Measurements from ENCODE around the gene RFPL2.

Gene RFPL2

GRCh38 chr22:32204856-32205722, at the start of gene RFPL2:
TSS of gene RFPL2 (minus strand) at chr22:32205073. CDS start at chr22:32202451, 2,622 bp downstream.
- DNase-seq (ENCODE audit: extremely low spot score): peak; percentile 85
- POLR2A ChIA-PET: interaction anchor here (1.0 to 2.5 kb wide), 7 partner anchors 9 to 269 kb away, joined by 3 to 6 read pairs (median 4); partner anchors contain the start of genes C22orf42 and FBXO7
- TF ChIP-seq L3MBTL2 (conservative IDR thresholded peaks at IDR 0.05) (peak; percentile 70), ARNT (IDR thresholded peaks at IDR 0.05) (no peak)
- CTCF ChIA-PET: interaction anchor here (1.0 to 1.2 kb wide), 3 partner anchors 60 to 101 kb away, joined by 3 to 5 read pairs (median 3); no protein-coding TSS in a partner anchor

GRCh38 chr22:32249231-32249630, 44.4 kb upstream of the RFPL2 start:
- TF ChIP-seq SUZ12 (IDR thresholded peaks at IDR 0.05) (no peak), HDGF (IDR thresholded peaks at IDR 0.05; ENCODE audit: borderline replicate concordance) (no peak), NFRKB (IDR thresholded peaks at IDR 0.05) (no peak), TARDBP (IDR thresholded peaks at IDR 0.05) (no peak), CTBP1 (IDR thresholded peaks at IDR 0.05; ENCODE audit: borderline replicate concordance) (no peak), FOXA1 (IDR thresholded peaks at IDR 0.05) (no peak), FOXK2 (IDR thresholded peaks at IDR 0.05) (no peak), FOXM1 (IDR thresholded peaks at IDR 0.05; ENCODE audit: borderline replicate concordance) (no peak), LEF1 (IDR thresholded peaks at IDR 0.05; ENCODE audit: borderline replicate concordance) (no peak)
- CTCF ChIA-PET: no interaction called here
- no peak for DNase-seq (ENCODE audit: extremely low spot score)
- POLR2A ChIA-PET: no interaction called here

- no peak for DNase-seq (ENCODE audit: extremely low spot score)
- ChIA-PET POLR2A (no interaction called here), CTCF (no interaction called here)
- TF ChIP-seq, protein P1, sequence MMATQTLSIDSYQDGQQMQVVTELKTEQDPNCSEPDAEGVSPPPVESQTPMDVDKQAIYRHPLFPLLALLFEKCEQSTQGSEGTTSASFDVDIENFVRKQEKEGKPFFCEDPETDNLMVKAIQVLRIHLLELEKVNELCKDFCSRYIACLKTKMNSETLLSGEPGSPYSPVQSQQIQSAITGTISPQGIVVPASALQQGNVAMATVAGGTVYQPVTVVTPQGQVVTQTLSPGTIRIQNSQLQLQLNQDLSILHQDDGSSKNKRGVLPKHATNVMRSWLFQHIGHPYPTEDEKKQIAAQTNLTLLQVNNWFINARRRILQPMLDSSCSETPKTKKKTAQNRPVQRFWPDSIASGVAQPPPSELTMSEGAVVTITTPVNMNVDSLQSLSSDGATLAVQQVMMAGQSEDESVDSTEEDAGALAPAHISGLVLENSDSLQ (IDR thresholded peaks at IDR 0.05): no peak
- no peak for TF ChIP-seq FOXK2 (IDR thresholded peaks at IDR 0.05)
- TF ChIP-seq CTBP1 (IDR thresholded peaks at IDR 0.05; ENCODE audit: borderline replicate concordance): no peak
- TF ChIP-seq TARDBP (IDR thresholded peaks at IDR 0.05): no peak
- no peak for TF ChIP-seq ARNT (IDR thresholded peaks at IDR 0.05)
- no peak for TF ChIP-seq L3MBTL2 (conservative IDR thresholded peaks at IDR 0.05)
- no peak for TF ChIP-seq HDGF (IDR thresholded peaks at IDR 0.05; ENCODE audit: borderline replicate concordance)
- no peak for TF ChIP-seq SP1 (IDR thresholded peaks at IDR 0.05)
- TF ChIP-seq BHLHE40 (IDR thresholded peaks at IDR 0.05; ENCODE audit: borderline replicate concordance): no peak
- TF ChIP-seq ELF4 (IDR thresholded peaks at IDR 0.05): no peak
- TF ChIP-seq NFRKB (IDR thresholded peaks at IDR 0.05): no peak
- TF ChIP-seq FOXA1 (IDR thresholded peaks at IDR 0.05): no peak
- no peak for TF ChIP-seq LEF1 (IDR thresholded peaks at IDR 0.05; ENCODE audit: borderline replicate concordance)
- TF ChIP-seq FOXM1 (IDR thresholded peaks at IDR 0.05; ENCODE audit: borderline replicate concordance): no peak
Measured at GRCh38 chr22:32248276-32248675, 43.4 kb upstream of the RFPL2 start.

GRCh38 chr22:32246166-32246565, 41.3 kb upstream of the RFPL2 start:
- TF ChIP-seq ELF4 (IDR thresholded peaks at IDR 0.05) (no peak), SUZ12 (IDR thresholded peaks at IDR 0.05) (no peak), ARNT (IDR thresholded peaks at IDR 0.05) (no peak)
- no peak for DNase-seq (ENCODE audit: extremely low spot score)
- CTCF ChIA-PET: no interaction called here
- POLR2A ChIA-PET: no interaction called here

DNA sequence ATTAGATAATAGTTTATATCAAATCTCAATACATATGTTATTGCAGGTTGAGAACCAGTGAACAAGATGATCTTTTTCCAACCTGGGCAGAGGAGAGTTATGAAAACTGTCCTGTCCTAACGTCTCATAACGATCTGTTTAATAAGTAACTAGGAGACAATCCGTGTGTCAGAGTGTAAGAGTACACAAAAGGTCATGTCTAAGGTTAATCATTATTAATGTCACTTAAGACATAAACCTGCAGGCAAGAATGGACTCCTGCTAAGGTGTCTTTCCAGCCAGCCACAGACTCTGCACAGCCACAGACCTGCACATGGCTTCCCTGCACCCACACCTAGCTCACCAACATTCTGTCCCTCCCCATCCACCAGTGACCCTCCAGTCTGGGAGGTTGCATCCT, 40.2 kb upstream of the RFPL2 start:
- no peak for DNase-seq (ENCODE audit: extremely low spot score)
- ChIA-PET CTCF (interaction anchor here (0.9 kb wide), 1 partner anchor 21 kb away, joined by 3 read pairs; no protein-coding TSS in a partner anchor), POLR2A (no interaction called here)
- no peak for TF ChIP-seq ARNT (IDR thresholded peaks at IDR 0.05)
- TF ChIP-seq FOXM1 (IDR thresholded peaks at IDR 0.05; ENCODE audit: borderline replicate concordance): no peak
- no peak for TF ChIP-seq BHLHE40 (IDR thresholded peaks at IDR 0.05; ENCODE audit: borderline replicate concordance)
- no peak for TF ChIP-seq NFRKB (IDR thresholded peaks at IDR 0.05)
- TF ChIP-seq L3MBTL2 (conservative IDR thresholded peaks at IDR 0.05): no peak
- no peak for TF ChIP-seq SUZ12 (IDR thresholded peaks at IDR 0.05)
- no peak for TF ChIP-seq FOXK2 (IDR thresholded peaks at IDR 0.05)
- no peak for TF ChIP-seq TARDBP (IDR thresholded peaks at IDR 0.05)
- TF ChIP-seq, protein P1 (IDR thresholded peaks at IDR 0.05): no peak
- no peak for TF ChIP-seq LEF1 (IDR thresholded peaks at IDR 0.05; ENCODE audit: borderline replicate concordance)
- TF ChIP-seq HDGF (IDR thresholded peaks at IDR 0.05; ENCODE audit: borderline replicate concordance): no peak
- TF ChIP-seq ZNF384 (IDR thresholded peaks at IDR 0.05): no peak
- no peak for TF ChIP-seq ELF4 (IDR thresholded peaks at IDR 0.05)
- no peak for TF ChIP-seq CTBP1 (IDR thresholded peaks at IDR 0.05; ENCODE audit: borderline replicate concordance)
- no peak for TF ChIP-seq FOXA1 (IDR thresholded peaks at IDR 0.05)
- no peak for TF ChIP-seq SP1 (IDR thresholded peaks at IDR 0.05)

DNA sequence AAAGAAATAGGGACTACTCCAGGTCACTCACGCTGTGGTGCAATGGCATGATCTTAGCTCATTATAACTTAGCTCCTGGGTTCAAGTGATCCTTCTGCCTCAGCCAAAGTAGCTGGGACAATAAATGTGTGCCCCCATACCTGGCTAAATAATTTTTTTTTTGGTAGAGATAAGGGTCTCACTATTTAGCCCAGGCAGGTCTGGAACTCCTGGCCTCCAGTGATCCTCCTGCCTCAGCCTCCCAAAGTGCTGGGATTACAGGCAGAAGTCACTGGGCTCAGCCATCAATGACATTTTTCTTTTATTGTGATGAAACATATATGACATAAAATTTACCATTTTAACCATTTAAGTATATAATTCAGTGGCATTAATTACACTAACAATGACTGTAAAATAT, 39.7 kb upstream of the RFPL2 start:
- ChIA-PET POLR2A (no interaction called here), CTCF (interaction anchor here (0.9 kb wide), 1 partner anchor 21 kb away, joined by 3 read pairs; no protein-coding TSS in a partner anchor)
- TF ChIP-seq TARDBP (IDR thresholded peaks at IDR 0.05) (no peak), ELF4 (IDR thresholded peaks at IDR 0.05) (no peak), ZNF384 (IDR thresholded peaks at IDR 0.05) (no peak), ARNT (IDR thresholded peaks at IDR 0.05) (no peak), L3MBTL2 (conservative IDR thresholded peaks at IDR 0.05) (no peak), FOXM1 (IDR thresholded peaks at IDR 0.05; ENCODE audit: borderline replicate concordance) (no peak), FOXK2 (IDR thresholded peaks at IDR 0.05) (no peak), FOXA1 (IDR thresholded peaks at IDR 0.05) (no peak), CTBP1 (IDR thresholded peaks at IDR 0.05; ENCODE audit: borderline replicate concordance) (no peak), NFRKB (IDR thresholded peaks at IDR 0.05) (no peak), LEF1 (IDR thresholded peaks at IDR 0.05; ENCODE audit: borderline replicate concordance) (no peak), HDGF (IDR thresholded peaks at IDR 0.05; ENCODE audit: borderline replicate concordance) (no peak), BHLHE40 (IDR thresholded peaks at IDR 0.05; ENCODE audit: borderline replicate concordance) (no peak), SP1 (IDR thresholded peaks at IDR 0.05) (no peak), SUZ12 (IDR thresholded peaks at IDR 0.05) (no peak)
- TF ChIP-seq, protein P1 (IDR thresholded peaks at IDR 0.05): no peak

More for the DNA sequence above, 39.7 kb upstream of the RFPL2 start:
- DNase-seq (ENCODE audit: extremely low spot score): no peak
